SKM-1 (cell line): ENCODE data around the gene LTK.

Experiments used
- DNase-seq: peaks from one replicate; lab custom pipeline; 2025; ENCODE audit not compliant: unreplicated experiment; lab: John Stamatoyannopoulos, UW

Gene LTK

GRCh38 chr15:41499109-41499851, 14.3 kb downstream of the LTK start:
- DNase-seq: no peak

GRCh38 chr15:41498657-41499056, 15.0 kb downstream of the LTK start:
- no peak for DNase-seq

DNA sequence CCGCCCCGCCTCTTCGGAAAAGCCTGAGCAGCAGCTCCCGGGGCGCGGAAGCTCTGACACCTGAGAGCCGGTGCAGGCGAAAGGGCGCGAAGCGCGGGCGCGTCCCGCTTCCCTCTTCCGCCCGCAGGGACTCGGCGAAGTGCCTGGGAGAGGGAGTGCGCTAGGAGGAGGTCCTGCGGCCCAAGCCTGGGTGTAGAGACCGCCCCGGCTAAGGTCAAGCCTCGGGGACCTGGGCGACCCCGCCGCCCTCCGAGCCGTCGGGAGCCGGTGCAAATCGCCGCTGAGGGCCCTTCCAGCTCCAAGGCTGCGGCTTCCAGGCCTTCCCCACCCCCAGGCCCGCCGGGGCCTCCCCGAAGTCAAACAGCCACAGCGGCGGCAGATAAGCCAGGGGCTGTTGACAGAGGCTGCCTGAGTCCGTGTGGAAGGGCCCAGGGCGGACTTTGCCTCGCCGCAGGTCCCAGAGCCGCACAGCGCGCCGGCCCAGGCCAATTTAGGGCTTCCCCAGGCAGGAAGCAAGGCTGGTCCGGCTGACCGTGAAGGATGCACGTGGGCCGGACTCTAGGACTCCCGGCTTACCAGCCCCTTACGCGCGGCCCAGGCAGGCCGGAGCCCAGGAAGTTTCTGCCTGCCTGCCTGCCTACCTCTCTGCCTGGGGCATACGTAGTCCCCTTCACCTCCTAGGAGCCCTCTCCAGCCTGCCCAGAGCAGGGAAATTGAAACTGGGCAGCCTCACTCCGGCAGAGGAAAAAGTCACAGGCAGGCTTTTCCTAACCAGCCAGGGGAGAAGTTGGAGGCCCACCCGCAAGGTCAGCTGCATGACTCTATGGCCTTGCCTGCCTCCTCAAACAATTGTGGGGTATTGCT, 17.7 kb downstream of the LTK start:
- no peak for DNase-seq

DNA sequence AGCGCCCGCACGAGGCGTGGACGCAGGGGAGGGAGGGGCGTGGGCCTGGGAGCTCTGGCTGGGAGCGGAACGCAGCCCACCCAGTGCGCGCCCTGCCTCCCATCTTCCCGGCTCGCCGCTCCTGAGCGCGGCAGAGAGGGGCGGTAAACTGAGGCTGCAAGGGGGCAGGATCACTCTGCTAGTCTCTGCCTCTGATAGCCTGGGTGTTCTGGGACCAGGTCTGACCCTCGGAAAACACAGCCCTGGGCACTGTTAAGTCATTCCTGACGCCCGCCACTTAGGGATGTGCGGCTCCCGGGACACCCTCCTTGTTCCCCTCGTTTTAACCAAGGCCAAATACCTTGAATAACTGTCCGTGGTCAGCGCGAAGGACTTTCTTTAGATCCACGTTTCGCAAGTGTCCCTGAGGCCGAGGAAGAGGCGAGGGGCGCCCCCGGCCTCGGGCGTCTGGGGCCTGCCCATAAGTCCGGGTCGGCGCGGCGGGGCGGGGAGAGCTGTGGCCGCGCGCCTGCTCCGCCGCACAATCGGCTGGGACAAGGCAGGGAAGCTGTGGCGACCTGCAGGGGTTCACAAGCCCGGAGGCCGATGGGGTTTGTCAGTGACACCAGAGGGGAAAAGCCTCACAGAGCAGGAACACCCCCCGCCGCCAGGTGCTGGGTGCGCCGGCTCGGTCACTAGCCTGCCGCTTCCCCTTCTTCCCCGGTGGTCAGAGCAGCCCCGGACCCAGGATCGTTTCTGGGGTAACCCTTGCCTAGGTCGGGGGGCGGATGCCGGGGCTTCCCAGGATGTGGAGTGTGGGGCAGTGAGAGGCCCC, 18.5 kb downstream of the LTK start:
- DNase-seq: no peak

DNA sequence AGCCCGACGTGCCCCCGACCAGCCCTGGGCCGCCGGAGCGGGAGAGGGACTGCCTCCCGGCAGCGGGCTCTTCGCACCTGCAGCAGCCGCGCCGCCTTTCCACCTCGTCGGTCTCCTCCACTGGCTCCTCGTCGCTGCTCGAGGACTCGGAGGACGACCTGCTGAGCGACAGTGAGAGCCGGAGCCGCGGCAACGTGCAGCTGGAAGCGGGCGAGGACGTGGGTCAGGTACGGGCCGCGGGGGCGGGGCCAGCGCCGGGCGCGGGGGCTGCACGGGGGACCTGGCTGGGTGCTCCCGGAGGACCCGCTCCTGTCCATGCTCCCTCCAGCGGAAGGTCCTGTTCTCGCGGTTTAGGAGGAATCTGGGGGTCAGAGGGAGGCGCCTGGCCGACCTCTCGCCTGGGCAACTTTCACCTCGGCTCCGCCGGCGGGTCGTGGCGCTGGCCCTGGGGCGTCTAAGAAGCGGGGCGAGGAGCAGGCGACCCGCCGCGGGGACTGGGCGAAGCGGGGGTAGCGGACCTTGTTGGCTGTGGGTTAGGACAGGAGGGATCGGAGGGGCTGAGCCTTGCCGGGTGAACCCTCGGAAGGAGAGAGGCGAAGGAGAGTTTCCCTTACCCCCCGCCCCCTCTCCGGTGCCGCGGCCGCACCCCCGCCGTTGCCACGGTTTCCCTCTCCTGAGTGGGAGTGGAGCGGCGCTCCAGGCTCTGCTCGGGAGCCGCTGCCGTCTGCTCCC, 19.3 kb downstream of the LTK start:
- DNase-seq: no peak

- DNase-seq: no peak
Measured at GRCh38 chr15:41493902-41494189, 19.8 kb downstream of the LTK start.

GRCh38 chr15:41493205-41493901, 20.3 kb downstream of the LTK start, which contains the start of gene ITPKA:
ITPKA (plus strand) TSS chr15:41493874; CDS start chr15:41493928, 54 bp downstream.
- DNase-seq: peak; percentile 50

DNA sequence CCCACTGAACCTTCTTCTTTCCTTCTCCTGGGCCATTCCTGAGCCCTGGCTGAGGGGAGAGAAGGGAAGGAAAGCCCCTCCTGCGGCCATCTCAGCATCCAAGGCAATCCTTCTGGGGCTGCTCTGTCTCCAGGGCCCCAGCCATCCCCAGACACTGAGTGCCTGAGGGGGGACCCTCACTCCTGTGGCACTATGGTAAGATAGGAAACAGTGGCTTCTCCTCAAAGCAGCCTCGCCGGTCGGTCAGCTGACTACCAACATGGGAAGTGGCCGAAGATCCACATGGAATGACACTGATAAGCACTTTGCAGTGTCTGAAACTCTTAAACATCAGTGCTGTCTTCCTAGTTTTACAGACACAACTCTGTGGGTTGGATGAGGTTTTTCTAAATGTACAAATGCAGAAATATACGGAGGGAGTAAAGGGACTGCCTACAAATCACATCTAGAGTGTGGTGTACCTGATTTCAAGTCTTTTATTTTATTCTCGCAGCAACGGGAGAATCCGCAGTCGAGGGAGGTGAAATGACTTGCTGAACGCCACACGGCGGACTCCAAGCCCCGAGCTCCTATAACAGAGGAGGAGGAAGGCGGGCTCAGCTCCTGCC, 20.9 kb downstream of the LTK start:
- no peak for DNase-seq

DNA sequence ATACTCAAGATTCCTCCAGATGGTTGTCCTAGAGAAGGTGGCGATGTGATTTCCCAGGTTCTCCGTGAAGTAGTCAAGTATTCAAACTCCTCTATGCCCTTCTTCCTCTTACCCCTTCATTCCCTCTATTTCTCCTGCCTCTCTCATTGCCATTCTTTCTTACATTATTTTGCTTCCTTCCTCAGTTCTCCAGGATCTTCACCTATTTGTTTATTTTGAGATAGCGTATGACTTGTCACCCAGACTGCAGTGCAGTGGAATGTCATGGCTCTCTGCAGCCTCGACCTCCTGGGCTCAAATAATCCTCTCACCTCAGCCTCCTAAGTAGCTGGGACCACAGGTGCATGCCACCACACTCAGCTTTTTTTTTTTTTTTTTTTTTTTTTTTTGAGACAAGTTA, 21.7 kb downstream of the LTK start:
- DNase-seq: no peak

GRCh38 chr15:41490355-41490754, 23.3 kb downstream of the LTK start:
- no peak for DNase-seq

GRCh38 chr15:41489641-41490040, 24.0 kb downstream of the LTK start:
- DNase-seq: no peak

DNA sequence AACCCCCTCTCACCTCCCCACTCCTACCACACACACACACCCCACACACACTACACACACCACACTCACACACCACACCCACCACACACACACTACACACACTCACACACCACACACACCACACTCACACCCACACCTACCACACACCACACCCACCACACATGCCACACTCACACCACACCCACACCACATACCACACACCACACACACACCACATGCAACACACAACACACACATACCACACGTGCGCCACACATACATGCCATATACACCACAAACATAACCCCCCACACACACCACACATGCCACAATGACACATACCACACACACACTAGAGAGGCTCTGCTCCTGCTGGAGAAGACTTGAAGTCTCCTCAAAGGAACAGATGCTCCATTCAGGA, 25.8 kb downstream of the LTK start:
- DNase-seq: no peak

DNA sequence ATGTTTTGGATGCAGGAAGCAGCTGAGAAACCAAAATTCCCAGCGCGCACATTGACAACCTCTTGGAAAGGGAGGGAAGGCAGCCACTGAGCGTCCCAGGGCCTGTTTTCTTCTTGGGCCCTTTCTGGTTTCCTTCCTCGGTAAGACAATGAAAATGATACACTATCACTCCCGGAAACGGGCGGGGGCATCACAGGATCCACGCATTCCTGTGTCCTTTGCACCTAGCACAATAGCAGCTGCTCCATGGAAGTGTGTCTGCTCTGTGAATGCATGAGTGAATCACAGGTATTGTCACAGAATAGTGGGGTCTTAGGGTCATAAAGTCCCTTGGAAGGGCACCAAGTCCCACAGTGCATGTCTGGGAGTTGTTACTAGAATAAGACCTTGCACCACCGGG, 26.2 kb downstream of the LTK start:
- no peak for DNase-seq

GRCh38 chr15:41486286-41486685, 27.3 kb downstream of the LTK start:
- no peak for DNase-seq

DNA sequence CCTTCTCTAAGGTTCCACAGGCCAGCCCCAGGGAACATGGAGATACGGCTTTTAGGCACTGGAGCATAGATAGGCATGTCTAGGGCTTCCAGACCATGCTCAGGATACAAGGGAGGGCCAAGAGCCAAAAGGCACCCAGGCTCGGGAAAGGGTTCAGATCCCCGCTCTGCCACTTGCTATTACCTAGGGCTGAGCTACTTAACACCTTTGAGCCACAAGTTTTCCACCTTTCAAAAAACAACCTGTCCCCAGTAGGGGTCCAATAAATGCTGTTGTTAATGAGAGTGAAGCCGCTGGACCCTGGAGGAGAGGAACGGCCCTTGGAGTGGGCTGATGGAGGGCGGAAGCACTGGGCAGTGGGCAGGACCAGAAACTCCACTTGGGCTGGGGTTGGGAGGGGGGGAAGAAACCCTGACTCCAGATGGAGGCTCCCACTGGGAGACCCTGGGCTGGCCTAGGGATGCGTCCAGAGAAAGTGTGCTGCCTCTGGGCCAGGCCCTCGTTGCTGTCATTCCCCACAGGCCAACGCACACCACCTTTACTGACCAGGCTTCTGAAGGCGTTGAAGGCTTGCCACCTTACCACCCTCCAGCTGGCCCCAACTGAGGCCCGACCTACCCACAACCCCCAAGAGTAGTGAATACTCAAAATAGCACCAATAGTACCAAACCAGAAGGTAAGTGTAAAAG, 28.5 kb downstream of the LTK start:
- DNase-seq: no peak

- DNase-seq: no peak
Measured at GRCh38 chr15:41483519-41483918, 30.1 kb downstream of the LTK start.

DNA sequence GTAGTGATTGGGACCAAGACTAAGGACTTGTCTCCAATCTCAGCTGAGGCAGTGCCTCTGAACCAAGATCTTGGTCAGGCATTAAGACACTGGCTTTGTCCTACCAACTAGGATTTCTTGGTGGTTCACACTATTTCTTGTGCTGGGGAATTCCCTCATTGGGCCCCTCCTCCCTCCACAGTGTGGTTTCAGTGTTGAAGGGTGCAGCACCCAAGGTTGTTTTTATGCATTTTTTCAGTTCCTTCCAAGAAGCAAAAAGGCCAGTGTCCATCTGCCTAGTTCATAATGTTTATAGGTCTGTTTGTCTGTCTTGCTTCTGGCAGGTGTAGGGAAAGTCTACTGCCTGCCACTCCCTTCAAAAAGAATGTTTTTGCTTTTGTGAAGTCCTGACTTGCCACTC, 30.5 kb downstream of the LTK start:
- DNase-seq: no peak

GRCh38 chr15:41482110-41482877, 31.3 kb downstream of the LTK start:
- no peak for DNase-seq
